Measurements from ENCODE around the gene TBC1D14.
A peak's percentile ranks its signal among the peaks of the same experiment; 100 is the strongest.
"Not testable (repeated sequence)": the region's sequence is repeated elsewhere in the genome, so short reads cannot be mapped to it uniquely, and the experiment has no call there.

Gene TBC1D14

GRCh38 chr4:7067126-7067451 lies 157.5 kb downstream of the TBC1D14 start:
- no peak for DNase-seq

- peak; percentile 99 to 100 for DNase-seq
Observed at GRCh38 chr4:7067452-7068278, 158.0 kb downstream of the TBC1D14 start, which contains the start of gene GRPEL1. Gene GRPEL1 (minus strand): TSS chr4:7068064. CDS start chr4:7068032, 32 bp downstream.

GRCh38 chr4:7068279-7068842 lies 158.7 kb downstream of the TBC1D14 start:
- no peak for DNase-seq

- DNase-seq, result no peak
Observed at GRCh38 chr4:7068883-7069282, 159.3 kb downstream of the TBC1D14 start.

GRCh38 chr4:7070729-7071511 lies 161.3 kb downstream of the TBC1D14 start:
- DNase-seq, result peak; percentile 85 to 88

- DNase-seq, result no peak
Observed at GRCh38 chr4:7073059-7073458, 163.4 kb downstream of the TBC1D14 start.

- DNase-seq, result peak in 1 of 2 donors; percentile 39
Observed at GRCh38 chr4:7073526-7074390, 164.1 kb downstream of the TBC1D14 start.

GRCh38 chr4:7074426-7074825 lies 164.8 kb downstream of the TBC1D14 start:
- no peak for DNase-seq

- DNase-seq, result no peak
Observed at GRCh38 chr4:7075962-7076695, 166.5 kb downstream of the TBC1D14 start.

GRCh38 chr4:7076696-7077082 lies 167.1 kb downstream of the TBC1D14 start:
- DNase-seq, result no peak

- DNase-seq, result no peak
Observed at GRCh38 chr4:7077371-7077770, 167.7 kb downstream of the TBC1D14 start.

- no peak for DNase-seq
Observed at GRCh38 chr4:7078025-7078424, 168.4 kb downstream of the TBC1D14 start.

GRCh38 chr4:7079483-7079882 lies 169.9 kb downstream of the TBC1D14 start:
- DNase-seq, result not testable (repeated sequence)

- not testable (repeated sequence) for DNase-seq
Observed at GRCh38 chr4:7079909-7080308, 170.3 kb downstream of the TBC1D14 start.

Data from CD4-positive, alpha-beta T cell treated with Interleukin-1 beta for 1 hour (primary cell).